Posterior vena cava (tissue), 2 donors: Measurements from ENCODE around the gene HIRA. TPM values are rescaled to one million over a fixed set of nuclear protein-coding genes. Genes with fewer than 3 reads are reported as not detected.

Experiments used
- DNase-seq: peaks from one replicate; pipeline ENCODE4 v3.0.0-alpha.2; 2020; ENCODE audit warnings: low spot score
- intact Hi-C, 2 donors: fragments of 100-400 bp; cut with DNase I; formaldehyde crosslinking; loops; one replicate each; pipeline versions ENCODE4 v1.14.1 to v1.14.2; 2022 to 2023
- total RNA-seq, 2 donors: library from RNA; stranded (reverse); fragmentation: NEBNext Ultra II Directional; extraction: Animal tissue kit (Norgen Biotek cat#: 25700); gene quantifications; one replicate each; pipeline ENCODE4 v1.2.1, GENCODE V29; 2021
- donor health status: DM: yes; HTN: yes; CAD: no.
- donor health status: DM: yes; HTN: yes; CAD: no.

HIRA gene
- total RNA-seq, 2 donors from 2014 or later, result 17.2 to 20.4 TPM

DNA sequence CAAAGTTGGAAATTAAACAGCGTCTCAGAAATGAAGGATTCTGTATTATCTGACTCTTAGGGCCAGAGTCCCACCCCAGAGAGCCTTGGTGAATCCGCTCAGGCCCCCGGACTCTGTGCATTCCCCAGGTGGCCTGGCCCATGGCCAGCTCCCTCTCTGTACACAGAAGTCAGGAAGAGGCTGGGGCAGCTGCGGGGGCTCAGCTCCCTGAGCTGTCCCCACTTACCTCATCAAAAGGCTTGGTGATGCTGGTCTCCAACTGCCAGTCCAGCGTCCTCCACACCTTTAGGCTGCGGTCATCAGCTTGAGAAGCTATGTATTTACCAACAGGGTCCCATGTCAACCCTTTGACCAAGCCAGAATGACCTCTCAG, 35.0 kb downstream of the HIRA start:
- intact Hi-C loops, result no loop called here
- DNase-seq, result no peak

- intact Hi-C loops, result no loop called here
- no peak for DNase-seq
Measured at GRCh38 chr22:19395276-19395675, 36.3 kb downstream of the HIRA start.

- intact Hi-C loops, result no loop called here
- no peak for DNase-seq
Measured at GRCh38 chr22:19394274-19395050, 37.1 kb downstream of the HIRA start.

- no peak for DNase-seq
- intact Hi-C loops, result no loop called here
Measured at GRCh38 chr22:19393704-19394103, 37.8 kb downstream of the HIRA start.

- no peak for DNase-seq
- intact Hi-C loops, result no loop called here
Measured at GRCh38 chr22:19387575-19387974, 44.0 kb downstream of the HIRA start.

DNA sequence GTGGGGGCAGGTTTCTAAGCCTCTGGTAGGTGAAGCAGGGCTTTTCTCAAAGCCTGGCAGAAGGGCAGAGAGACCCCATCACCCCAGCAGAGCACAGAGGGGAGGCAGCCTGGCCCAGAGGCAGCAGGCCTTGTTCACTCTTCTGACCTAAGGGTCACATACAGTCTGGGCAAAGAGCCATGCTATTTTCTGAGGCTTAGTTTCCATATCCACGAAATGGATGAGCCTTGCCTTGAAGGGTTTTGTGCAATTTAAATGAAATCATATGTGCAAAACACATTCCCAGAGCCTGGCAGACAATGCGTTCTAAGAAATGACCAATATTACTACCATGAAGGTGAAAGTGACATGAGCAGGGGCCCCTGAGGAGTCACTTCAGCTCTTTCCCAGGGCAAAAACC, 44.5 kb downstream of the HIRA start:
- intact Hi-C loops, result no loop called here
- no peak for DNase-seq

DNA sequence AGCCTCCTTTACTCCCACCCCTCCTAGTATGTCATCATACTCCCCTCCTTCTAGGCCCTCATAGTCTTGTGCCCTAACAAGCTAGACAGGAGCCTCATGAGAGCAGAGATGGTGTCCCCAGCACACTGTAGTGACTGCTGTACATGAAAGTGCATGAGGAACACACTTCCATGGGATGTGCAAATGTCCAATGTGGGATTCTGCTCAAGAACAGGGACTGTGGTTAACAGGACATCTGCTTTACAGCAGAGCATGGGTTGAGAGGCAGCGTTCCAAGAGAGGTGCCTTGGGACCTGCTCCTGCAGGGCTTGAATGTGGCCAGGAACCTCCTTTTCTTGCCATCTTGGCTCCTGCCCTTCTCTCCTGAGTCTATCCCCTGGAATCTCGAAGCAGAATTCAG, 45.3 kb downstream of the HIRA start:
- no peak for DNase-seq
- intact Hi-C loops, result no loop called here

GRCh38 chr22:19385221-19385906, 46.2 kb downstream of the HIRA start:
- DNase-seq, result no peak
- intact Hi-C loops, result no loop called here

DNA sequence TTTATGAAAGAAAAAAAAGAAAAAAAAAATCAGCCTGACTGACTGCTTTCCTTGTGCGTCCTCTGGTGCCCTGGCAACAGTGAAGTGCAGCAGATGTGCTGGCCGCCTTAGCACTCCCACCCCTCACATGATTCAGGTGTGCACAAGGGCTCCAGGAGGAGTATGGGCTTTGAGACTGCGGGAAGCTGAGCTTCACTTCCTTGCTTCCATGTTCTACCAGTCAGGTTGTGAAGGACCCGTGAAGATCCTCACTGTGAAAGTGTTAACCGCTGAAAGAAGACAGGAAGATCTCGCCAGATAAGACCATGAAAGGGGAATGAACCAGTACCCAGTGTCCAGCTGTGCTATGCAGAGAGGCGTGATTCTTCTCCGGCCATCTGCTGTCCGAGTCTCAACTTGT, 48.2 kb downstream of the HIRA start:
- intact Hi-C loops, result no loop called here
- no peak for DNase-seq

DNA sequence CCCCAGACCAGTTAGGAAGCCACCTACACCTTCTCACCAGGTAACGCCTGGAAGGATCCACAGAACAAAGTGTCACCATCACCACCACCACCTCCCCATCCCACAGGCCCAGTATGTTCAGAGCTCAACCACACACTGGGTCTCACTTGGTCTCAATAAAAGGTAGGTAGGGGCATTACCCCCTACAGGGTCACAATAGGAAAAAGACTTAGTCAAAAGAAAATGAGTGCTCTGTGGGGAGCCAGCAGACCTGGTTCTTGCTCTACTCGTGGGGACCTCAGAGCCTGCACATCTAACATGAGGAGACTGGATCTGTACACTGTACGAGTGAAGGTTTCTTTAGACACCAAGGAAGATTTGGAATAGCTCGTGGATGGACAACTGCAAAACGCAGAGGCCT, 49.3 kb downstream of the HIRA start:
- no peak for DNase-seq
- intact Hi-C loops, result no loop called here

- DNase-seq, result no peak
- intact Hi-C loops, result no loop called here
Measured at GRCh38 chr22:19378344-19378674, 53.2 kb downstream of the HIRA start.

DNA sequence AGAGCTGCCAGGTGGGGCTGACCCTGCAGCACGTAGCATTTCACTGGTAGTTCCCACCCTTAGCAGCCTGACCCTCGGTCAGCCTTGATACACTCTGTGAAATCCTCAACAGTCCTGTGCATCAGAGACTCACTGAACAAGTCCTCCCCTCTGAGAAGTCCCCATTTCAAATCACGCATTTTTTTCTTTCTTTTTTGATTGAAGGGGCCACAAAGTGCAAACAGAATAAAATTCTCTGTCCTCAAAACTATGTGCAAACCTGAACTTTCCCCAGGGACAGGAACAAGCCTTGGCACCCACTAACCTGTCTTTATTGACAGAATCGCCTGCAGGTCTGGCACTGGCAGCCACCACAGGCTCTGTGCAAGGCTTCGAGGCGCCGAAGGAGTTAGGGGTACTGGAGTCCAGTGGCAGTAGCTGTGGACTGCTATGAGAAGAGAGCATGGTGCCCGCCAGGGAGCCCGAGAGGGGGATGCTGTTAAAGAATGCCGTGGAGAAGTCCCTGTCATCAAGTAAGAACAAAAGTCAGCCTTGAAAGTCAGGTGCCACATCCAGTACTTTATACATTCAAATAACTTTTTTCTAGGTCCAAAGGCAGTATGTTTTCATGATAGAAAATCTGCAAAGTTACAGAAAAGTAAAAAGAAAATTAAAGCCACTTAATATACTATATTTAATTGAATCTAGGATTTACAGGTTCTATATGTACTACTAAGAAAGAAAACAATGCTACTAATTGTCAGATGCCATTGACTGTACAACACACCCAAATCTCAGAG, 53.8 kb downstream of the HIRA start:
- intact Hi-C loops, result no loop called here
- DNase-seq, result no peak

- DNase-seq, result no peak
- intact Hi-C loops, result no loop called here
Measured at GRCh38 chr22:19376971-19377370, 54.6 kb downstream of the HIRA start.

DNA sequence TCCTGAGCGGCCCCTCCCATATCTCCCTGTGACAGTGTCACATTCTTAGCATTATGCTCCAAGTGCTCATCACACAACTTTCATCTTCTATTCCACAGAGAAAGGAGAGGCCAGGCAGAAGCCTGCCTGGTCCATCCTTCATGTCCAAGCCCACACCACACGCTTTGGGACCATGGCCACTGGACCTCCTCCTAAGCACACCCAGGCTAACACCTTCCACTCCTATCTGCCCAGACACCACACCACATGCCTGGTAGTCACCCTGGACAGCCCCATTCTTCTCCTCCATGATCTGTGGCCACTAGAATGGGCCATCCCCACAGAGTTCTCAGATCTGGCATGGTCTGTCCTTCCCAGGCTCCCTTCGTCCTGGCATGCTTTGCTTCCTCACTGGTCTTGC, 55.3 kb downstream of the HIRA start:
- intact Hi-C loops, result no loop called here
- no peak for DNase-seq

- intact Hi-C loops, result no loop called here
Measured at GRCh38 chr22:19375435-19375834, 56.1 kb downstream of the HIRA start.

DNA sequence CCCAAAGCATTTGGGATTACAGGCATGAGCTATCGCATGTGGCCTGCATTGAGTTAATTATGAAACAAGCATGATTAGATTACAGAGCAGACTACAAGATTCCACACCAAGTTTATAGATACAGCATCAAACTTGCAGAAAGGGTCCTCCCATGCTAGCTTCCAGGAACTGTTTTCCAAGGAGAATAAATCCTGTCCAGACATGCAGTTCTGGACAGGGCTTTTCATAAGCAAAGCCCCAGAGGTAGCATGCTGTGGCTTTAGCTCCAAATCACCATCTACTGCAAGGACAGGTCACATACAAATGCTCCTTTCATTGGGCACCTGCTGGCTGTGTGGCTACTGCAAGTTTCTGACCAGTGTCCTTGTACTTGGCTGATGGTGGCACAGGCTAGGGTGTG, 57.1 kb downstream of the HIRA start:
- no peak for DNase-seq
- intact Hi-C loops, result no loop called here

More at GRCh38 chr22:19375435-19375834, 56.1 kb downstream of the HIRA start:
- no peak for DNase-seq

GRCh38 chr22:19373450-19373849, 58.1 kb downstream of the HIRA start:
- no peak for DNase-seq
- intact Hi-C loops, result no loop called here

GRCh38 chr22:19371893-19372292, 59.6 kb downstream of the HIRA start:
- intact Hi-C loops, result no loop called here
- no peak for DNase-seq

GRCh38 chr22:19368876-19369275, 62.7 kb downstream of the HIRA start:
- DNase-seq, result no peak
- intact Hi-C loops, result no loop called here

DNA sequence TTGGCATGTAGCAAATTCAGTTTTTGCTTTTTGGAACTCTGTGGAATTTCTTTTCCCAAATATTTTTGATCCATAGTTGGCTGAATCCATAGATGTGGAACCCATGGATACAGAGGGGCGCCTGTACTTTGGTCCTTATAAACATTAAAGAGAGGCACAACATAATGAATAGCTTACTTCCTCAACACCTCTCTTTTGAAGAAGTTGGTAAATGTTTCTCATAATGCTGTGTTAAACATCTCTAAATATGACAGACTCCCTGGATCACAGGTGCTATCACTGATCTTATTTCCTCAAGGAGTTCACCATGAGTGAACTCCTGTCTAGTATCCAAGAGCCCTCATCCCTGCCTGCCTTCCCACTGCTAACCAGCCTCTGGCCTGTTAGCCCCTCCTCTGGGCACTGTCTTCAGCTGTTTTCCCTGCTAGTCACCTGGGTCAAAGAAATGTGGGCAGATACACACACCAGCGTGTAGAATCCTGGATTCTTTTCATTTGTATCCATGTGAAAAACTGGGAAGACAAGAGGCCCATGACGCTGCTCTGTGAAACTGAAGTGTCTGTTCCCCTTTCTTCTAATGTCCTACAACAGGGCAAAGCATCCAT, 63.7 kb downstream of the HIRA start:
- intact Hi-C loops, result no loop called here
- no peak for DNase-seq
